Neural cell (in vitro differentiated cells): ENCODE measurements around the gene WDR93. TPM values are rescaled to one million over a fixed set of nuclear protein-coding genes. Genes with fewer than 3 reads are reported as not detected.

Experiments used
- H2AFZ ChIP-seq: fragments of 200-600, 300-800 bp; sonication (generic), shearing (Covaris generic); 2 replicates; pipeline ENCODE4 v1.6.0; 2014; ENCODE audit warnings: low read depth, mild to moderate bottlenecking, antibody characterized with exemption, low read length, moderate library complexity
- H3F3A ChIP-seq: fragments of 200-600 bp; shearing (Covaris generic); 2 replicates; pipeline ENCODE4 v1.6.1; 2016; ENCODE audit warnings: mild to moderate bottlenecking, moderate library complexity, mixed read lengths, antibody characterized with exemption, low read length; ENCODE audit not compliant: insufficient read depth, poor library complexity, severe bottlenecking
- H3K27ac ChIP-seq: fragments of 200-600, 300-800 bp; sonication (generic), shearing (Covaris generic); 2 replicates; pipeline ENCODE4 v1.5.1; 2014; ENCODE audit warnings: mild to moderate bottlenecking, low read length, moderate library complexity
- H3K27me3 ChIP-seq: fragments of 300-800, 200-600 bp; sonication (generic), shearing (Covaris generic); 2 replicates; pipeline ENCODE4 v1.6.0; 2014; ENCODE audit warnings: mild to moderate bottlenecking, low read depth, low read length, moderate library complexity; ENCODE audit not compliant: insufficient read depth
- H3K36me3 ChIP-seq: fragments of 300-800, 200-600 bp; sonication (generic), shearing (Covaris generic); 2 replicates; pipeline ENCODE4 v1.5.1; 2014; ENCODE audit warnings: mild to moderate bottlenecking, antibody characterized with exemption, low read length, moderate library complexity; ENCODE audit not compliant: insufficient read depth
- H3K4me2 ChIP-seq: fragments of 300-800, 200-600 bp; sonication (generic), shearing (Covaris generic); 2 replicates; pipeline ENCODE4 v1.6.0; 2014; ENCODE audit warnings: mild to moderate bottlenecking, low read length
- H3K4me3 ChIP-seq: fragments of 300-800, 200-600 bp; sonication (generic), shearing (Covaris generic); 2 replicates; pipeline ENCODE4 v1.5.1; 2014; ENCODE audit warnings: mild to moderate bottlenecking, low read length, moderate library complexity
- H3K79me2 ChIP-seq: fragments of 200-600 bp; shearing (Covaris generic); replicated peaks from 2 replicates; pipeline ENCODE4 v1.6.0; 2014; ENCODE audit warnings: mild to moderate bottlenecking, low read length, moderate library complexity; ENCODE audit not compliant: insufficient read depth
- H3K9ac ChIP-seq: fragments of 300-800, 200-600 bp; sonication (generic), shearing (Covaris generic); 2 replicates; pipeline ENCODE4 v1.6.1; 2016; ENCODE audit warnings: mild to moderate bottlenecking, low read length, mixed read lengths
- H3K9me2 ChIP-seq: fragments of 200-600 bp; shearing (Covaris generic); 2 replicates; pipeline ENCODE4 v1.6.1; 2016; ENCODE audit warnings: mild to moderate bottlenecking, low read length, mixed read lengths; ENCODE audit not compliant: insufficient read depth
- H3K9me3 ChIP-seq: fragments of 200-600, 300-800 bp; sonication (generic), shearing (Covaris generic); 2 replicates; pipeline ENCODE4 v1.6.1; 2016; ENCODE audit warnings: mild to moderate bottlenecking, mixed run types, low read length, moderate library complexity, mixed read lengths
- H4K20me1 ChIP-seq: fragments of 200-600 bp; shearing (Covaris generic); 2 replicates; pipeline ENCODE4 v1.6.1; 2016; ENCODE audit warnings: mild to moderate bottlenecking, mixed run types; ENCODE audit not compliant: insufficient read depth
- CTCF ChIP-seq: fragments of 450-650 bp; IDR thresholded peaks from 2 replicates; pipeline ENCODE4 v1.5.1; 2014; ENCODE audit warnings: antibody characterized with exemption, mild to moderate bottlenecking, moderate library complexity; ENCODE audit not compliant: poor library complexity, severe bottlenecking
- EP300 ChIP-seq: fragments of 450-650 bp; conservative IDR thresholded peaks from 2 replicates; pipeline ENCODE4 v1.6.1; 2014; ENCODE audit warnings: antibody characterized with exemption, mild to moderate bottlenecking, moderate library complexity; ENCODE audit not compliant: poor library complexity, severe bottlenecking
- EZH2 ChIP-seq: fragments of 200-600, 300-800 bp; shearing (Covaris generic), sonication (generic); IDR thresholded peaks from 2 replicates; pipeline ENCODE4 v1.6.1; 2014; ENCODE audit warnings: antibody characterized with exemption, low read length, borderline replicate concordance, mild to moderate bottlenecking; ENCODE audit not compliant: insufficient read depth, poor library complexity, severe bottlenecking
- MXI1 ChIP-seq: fragments of 450-650 bp; conservative IDR thresholded peaks from 2 replicates; pipeline ENCODE4 v1.6.1; 2014; ENCODE audit warnings: antibody characterized with exemption, mild to moderate bottlenecking; ENCODE audit not compliant: poor library complexity, severe bottlenecking
- POLR2AphosphoS5 ChIP-seq: IDR thresholded peaks from 2 replicates; pipeline ENCODE4 v1.6.1; 2012
- RAD21 ChIP-seq: fragments of 450-650 bp; conservative IDR thresholded peaks from 2 replicates; pipeline ENCODE4 v1.6.1; 2014; ENCODE audit warnings: antibody characterized with exemption, mild to moderate bottlenecking, moderate library complexity
- SMC3 ChIP-seq: fragments of 450-650 bp; conservative IDR thresholded peaks from 2 replicates; pipeline ENCODE4 v1.6.1; 2014; ENCODE audit warnings: antibody characterized with exemption, mild to moderate bottlenecking, moderate library complexity; ENCODE audit not compliant: poor library complexity
- TAF1 ChIP-seq: IDR thresholded peaks from 2 replicates; pipeline ENCODE4 v1.6.1; 2012; ENCODE audit warnings: low read depth
- polyA plus RNA-seq: library from polyadenylated mRNA; depleted of rRNA; stranded (reverse); fragments of >200 nt; gene quantifications from 2 replicates; pipeline ENCODE4 v1.2.3, GENCODE V29; 2014
- TF ChIP-seq, protein P1 (sequence below): IDR thresholded peaks from 2 replicates; pipeline ENCODE4 v1.6.1; 2012; ENCODE audit warnings: borderline replicate concordance

Gene WDR93
- polyA plus RNA-seq, 1 donor from 2014 or later = 0.41 TPM

- TF ChIP-seq, protein P1, sequence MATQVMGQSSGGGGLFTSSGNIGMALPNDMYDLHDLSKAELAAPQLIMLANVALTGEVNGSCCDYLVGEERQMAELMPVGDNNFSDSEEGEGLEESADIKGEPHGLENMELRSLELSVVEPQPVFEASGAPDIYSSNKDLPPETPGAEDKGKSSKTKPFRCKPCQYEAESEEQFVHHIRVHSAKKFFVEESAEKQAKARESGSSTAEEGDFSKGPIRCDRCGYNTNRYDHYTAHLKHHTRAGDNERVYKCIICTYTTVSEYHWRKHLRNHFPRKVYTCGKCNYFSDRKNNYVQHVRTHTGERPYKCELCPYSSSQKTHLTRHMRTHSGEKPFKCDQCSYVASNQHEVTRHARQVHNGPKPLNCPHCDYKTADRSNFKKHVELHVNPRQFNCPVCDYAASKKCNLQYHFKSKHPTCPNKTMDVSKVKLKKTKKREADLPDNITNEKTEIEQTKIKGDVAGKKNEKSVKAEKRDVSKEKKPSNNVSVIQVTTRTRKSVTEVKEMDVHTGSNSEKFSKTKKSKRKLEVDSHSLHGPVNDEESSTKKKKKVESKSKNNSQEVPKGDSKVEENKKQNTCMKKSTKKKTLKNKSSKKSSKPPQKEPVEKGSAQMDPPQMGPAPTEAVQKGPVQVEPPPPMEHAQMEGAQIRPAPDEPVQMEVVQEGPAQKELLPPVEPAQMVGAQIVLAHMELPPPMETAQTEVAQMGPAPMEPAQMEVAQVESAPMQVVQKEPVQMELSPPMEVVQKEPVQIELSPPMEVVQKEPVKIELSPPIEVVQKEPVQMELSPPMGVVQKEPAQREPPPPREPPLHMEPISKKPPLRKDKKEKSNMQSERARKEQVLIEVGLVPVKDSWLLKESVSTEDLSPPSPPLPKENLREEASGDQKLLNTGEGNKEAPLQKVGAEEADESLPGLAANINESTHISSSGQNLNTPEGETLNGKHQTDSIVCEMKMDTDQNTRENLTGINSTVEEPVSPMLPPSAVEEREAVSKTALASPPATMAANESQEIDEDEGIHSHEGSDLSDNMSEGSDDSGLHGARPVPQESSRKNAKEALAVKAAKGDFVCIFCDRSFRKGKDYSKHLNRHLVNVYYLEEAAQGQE = no peak
- TF ChIP-seq CTCF (no peak), SMC3 (no peak), POLR2AphosphoS5 (no peak), MXI1 (no peak), EP300 (no peak), RAD21 (no peak), EZH2 (no peak), TAF1 (no peak)
- Histone ChIP-seq H3K4me3 (no peak overlapping the region), H3K79me2 (no peaks in the 10 kb centered on the region), H3F3A (no peaks in the 10 kb centered on the region), H3K9me2 (no peaks in the 10 kb centered on the region), H3K27ac (no peak overlapping the region), H4K20me1 (no peaks in the 10 kb centered on the region), H2AFZ (no peak overlapping the region), H3K9me3 (peaks cover 8% of the 10 kb centered on the region), H3K4me2 (no peak overlapping the region), H3K9ac (no peak overlapping the region), H3K27me3 (no peaks in the 10 kb centered on the region), H3K36me3 (no peaks in the 10 kb centered on the region)
Observed at GRCh38 chr15:89790206-89790605, 99.6 kb downstream of the WDR93 start.

DNA sequence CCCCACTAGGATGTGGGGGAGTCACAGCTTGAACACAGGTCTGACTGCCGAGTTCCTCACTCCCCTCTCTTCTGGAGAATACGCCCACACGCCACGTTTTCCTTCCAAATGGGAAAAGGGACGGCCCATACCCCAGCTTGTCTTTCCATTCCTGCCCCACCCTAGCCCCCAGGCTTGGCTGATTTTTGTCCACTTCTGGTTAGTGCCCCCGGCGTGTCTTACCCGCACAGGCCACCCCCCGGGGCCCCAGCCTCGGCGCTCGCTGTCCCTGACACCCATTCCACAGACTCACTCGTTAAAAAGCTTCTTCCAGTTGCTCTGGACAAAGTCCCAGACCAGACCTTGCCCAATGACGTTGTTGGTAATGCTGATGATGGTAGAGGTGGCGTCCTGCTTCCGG is 100.0 kb downstream of the WDR93 start:
- no peak overlapping the region for H3K9ac ChIP-seq
- H3K36me3 ChIP-seq = no peaks in the 10 kb centered on the region
- no peak overlapping the region for H3K4me2 ChIP-seq
- H3K27me3 ChIP-seq = no peaks in the 10 kb centered on the region
- no peaks in the 10 kb centered on the region for H4K20me1 ChIP-seq
- no peaks in the 10 kb centered on the region for H3K79me2 ChIP-seq
- H3K9me3 ChIP-seq = peaks cover 8% of the 10 kb centered on the region
- no peaks in the 10 kb centered on the region for H3K9me2 ChIP-seq
- H2AFZ ChIP-seq = no peak overlapping the region
- no peak overlapping the region for H3K27ac ChIP-seq
- TF ChIP-seq EP300 = no peak
- TF ChIP-seq SMC3 = no peak
- TF ChIP-seq RAD21 = no peak
- no peak for TF ChIP-seq TAF1
- TF ChIP-seq POLR2AphosphoS5 = no peak
- TF ChIP-seq CTCF = no peak
- TF ChIP-seq, protein P1 = no peak
- no peak for TF ChIP-seq MXI1
- no peak for TF ChIP-seq EZH2
- no peaks in the 10 kb centered on the region for H3F3A ChIP-seq
- H3K4me3 ChIP-seq = no peak overlapping the region
